ENCODE results near the gene KCNB1.

DNA sequence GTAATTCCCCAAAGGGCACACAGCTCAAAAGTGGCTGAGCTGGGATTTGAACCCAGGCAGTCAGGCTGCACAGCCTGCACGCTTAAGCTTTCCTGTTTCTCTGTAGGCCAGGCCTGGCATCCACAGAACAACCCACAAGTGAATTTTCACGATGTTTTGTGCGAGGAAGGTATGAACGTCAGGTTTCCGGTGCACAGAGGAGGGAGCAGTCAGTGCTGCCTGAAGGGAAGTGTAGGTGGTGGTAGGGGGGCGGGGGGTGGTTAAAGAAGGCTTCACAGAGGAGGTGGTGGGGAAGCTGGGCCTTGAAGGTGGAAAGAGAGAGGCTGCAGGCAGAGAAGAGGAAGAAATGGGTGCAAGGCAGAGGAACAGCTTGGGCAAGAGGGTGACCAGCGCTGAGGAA, 14.1 kb downstream of the KCNB1 start:
- TF ChIP-seq CTCF (IDR thresholded peaks at IDR 0.05; ENCODE audit: low read depth, low read length) (no peak), POLR2A (IDR thresholded peaks at IDR 0.05; ENCODE audit: extremely low read depth, insufficient read length) (no peak), MYC (IDR thresholded peaks at IDR 0.05; ENCODE audit: low read depth, low read length) (no peak)

Measured in NB4 (cell line).